Measurements from ENCODE around the gene UCN.

DNA sequence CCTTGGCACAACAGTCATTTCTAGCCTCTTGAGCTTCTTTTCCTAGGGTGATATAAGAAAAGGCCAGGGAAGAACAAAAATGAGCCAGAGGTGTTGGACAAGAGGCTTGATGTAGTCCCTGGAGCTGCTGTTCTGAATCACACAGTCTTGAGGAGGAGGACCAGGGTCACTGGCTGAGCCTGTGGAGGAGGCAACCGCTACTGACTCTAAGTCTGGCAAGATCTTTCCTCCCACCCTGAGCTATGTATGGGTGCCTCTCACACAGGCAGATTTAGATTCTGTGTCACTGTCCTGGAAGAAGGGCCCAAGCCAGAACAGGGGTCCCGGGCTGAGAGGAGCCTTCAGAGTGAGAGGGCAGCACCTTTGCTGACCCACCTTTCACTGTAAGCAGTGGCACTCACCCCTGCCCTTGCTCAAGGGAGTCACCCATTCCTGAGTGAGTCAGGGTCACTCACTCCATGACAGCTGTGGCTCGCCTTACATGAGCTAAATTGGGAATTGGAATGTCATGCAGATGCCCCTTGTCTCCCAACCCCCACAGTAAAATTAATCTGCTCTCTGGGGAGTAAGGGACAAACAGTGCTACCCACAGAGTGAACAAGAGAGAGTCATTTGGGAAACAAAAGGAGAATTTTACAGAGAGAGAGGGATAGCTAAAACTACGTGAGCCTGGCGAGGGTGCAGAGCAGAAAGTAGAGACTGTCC lies 26.2 kb downstream of the UCN start, which contains the start of gene TRIM54:
- TF ChIP-seq, protein P1, sequence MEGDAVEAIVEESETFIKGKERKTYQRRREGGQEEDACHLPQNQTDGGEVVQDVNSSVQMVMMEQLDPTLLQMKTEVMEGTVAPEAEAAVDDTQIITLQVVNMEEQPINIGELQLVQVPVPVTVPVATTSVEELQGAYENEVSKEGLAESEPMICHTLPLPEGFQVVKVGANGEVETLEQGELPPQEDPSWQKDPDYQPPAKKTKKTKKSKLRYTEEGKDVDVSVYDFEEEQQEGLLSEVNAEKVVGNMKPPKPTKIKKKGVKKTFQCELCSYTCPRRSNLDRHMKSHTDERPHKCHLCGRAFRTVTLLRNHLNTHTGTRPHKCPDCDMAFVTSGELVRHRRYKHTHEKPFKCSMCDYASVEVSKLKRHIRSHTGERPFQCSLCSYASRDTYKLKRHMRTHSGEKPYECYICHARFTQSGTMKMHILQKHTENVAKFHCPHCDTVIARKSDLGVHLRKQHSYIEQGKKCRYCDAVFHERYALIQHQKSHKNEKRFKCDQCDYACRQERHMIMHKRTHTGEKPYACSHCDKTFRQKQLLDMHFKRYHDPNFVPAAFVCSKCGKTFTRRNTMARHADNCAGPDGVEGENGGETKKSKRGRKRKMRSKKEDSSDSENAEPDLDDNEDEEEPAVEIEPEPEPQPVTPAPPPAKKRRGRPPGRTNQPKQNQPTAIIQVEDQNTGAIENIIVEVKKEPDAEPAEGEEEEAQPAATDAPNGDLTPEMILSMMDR (IDR thresholded peaks at IDR 0.05), result no peak
- no peak for TF ChIP-seq POLR2A (IDR thresholded peaks at IDR 0.05)
